Measurements from ENCODE around the gene TYW1. TPM values are rescaled to one million over a fixed set of nuclear protein-coding genes. Genes with fewer than 3 reads are reported as not detected.
"Not testable (repeated sequence)": the region's sequence is repeated elsewhere in the genome, so short reads cannot be mapped to it uniquely, and the experiment has no call there.

The TYW1 gene
- total RNA-seq, 4 donors from 2014 or later: 21.1 to 34.9 (median 23.6) TPM

DNA sequence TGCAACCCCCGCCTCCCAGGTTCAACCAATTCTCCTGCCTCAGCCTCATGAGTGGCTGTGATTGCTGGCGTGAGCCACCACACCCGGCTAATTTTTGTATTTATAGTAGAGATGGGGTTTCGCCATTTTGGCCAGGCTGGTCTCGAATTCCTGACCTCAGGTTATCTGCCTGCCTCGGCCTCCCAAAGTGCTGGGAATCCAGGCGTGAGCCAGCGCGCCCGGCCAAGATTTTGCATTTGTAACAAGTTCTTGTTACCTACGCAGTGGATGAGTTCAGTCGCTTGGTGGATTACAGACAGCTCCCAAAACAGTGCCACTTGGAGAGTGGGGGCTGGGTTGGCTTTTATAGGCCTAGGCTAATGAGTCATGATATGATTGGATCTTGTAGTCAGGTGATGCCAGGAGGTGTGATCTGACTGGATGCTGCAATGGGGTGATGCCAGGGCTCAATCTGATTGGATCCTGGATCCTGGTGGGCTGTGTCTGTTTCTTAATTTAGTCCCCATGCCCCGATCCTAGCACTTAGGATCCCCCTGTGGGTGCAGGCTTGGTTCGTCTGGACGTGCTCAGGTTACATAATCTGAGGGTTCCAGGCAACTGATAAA, 21.5 kb upstream of the TYW1 start:
- TF ChIP-seq, protein P1, sequence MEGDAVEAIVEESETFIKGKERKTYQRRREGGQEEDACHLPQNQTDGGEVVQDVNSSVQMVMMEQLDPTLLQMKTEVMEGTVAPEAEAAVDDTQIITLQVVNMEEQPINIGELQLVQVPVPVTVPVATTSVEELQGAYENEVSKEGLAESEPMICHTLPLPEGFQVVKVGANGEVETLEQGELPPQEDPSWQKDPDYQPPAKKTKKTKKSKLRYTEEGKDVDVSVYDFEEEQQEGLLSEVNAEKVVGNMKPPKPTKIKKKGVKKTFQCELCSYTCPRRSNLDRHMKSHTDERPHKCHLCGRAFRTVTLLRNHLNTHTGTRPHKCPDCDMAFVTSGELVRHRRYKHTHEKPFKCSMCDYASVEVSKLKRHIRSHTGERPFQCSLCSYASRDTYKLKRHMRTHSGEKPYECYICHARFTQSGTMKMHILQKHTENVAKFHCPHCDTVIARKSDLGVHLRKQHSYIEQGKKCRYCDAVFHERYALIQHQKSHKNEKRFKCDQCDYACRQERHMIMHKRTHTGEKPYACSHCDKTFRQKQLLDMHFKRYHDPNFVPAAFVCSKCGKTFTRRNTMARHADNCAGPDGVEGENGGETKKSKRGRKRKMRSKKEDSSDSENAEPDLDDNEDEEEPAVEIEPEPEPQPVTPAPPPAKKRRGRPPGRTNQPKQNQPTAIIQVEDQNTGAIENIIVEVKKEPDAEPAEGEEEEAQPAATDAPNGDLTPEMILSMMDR (IDR thresholded peaks at IDR 0.05; ENCODE audit: low read depth): no peak

- TF ChIP-seq, protein P1 (IDR thresholded peaks at IDR 0.05; ENCODE audit: low read depth): not testable (repeated sequence)
Observed at GRCh38 chr7:66995050-66995776, 1.4 kb upstream of the TYW1 start, which contains the start of gene SBDS. SBDS (minus strand) TSS chr7:66995586; CDS start chr7:66995417, 169 bp downstream.

GRCh38 chr7:67006965-67007364, 10.3 kb downstream of the TYW1 start:
- TF ChIP-seq, protein P1 (IDR thresholded peaks at IDR 0.05; ENCODE audit: low read depth): no peak

GRCh38 chr7:67008260-67008659, 11.6 kb downstream of the TYW1 start:
- TF ChIP-seq, protein P1 (IDR thresholded peaks at IDR 0.05; ENCODE audit: low read depth): no peak

- TF ChIP-seq, protein P1 (IDR thresholded peaks at IDR 0.05; ENCODE audit: low read depth): no peak
Observed at GRCh38 chr7:67018940-67019339, 22.3 kb downstream of the TYW1 start.

DNA sequence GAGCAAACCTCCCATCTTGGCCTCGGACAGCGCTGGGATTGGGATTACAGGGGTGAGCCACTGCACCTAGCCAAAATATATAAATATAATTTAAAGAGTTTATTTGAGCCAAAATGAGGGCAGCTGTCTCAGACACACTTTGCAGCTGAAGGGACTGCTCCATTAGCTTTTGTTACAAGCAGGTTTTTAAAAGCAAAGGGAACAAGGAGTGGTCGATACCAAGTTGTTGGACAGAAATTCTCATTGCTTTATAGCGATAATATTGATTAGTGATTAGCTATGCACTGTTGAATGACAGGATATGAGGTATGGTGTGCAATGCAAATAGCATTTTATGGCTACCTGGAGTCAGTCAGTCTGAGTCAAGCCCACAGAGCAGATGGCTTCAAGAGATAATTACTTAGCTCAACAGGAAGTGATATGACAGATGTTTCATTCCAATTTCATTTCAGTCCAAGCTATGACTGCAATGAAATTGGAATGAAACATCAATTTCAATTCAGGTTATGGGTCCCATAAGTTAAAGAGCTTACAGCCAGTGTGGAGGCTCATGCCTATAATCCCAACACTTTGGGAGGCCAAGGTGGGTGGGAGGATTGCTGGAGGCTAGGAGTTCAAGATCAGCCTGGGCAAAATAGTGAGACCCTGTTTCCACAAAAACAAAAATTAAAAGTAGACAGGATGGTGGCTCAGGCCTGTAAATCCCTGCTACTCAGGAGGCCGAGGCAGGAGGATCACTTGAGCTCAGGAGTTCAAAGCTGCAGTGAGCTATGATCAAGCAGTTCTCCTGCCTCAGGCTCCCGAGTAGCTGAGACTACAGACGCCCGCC, 23.1 kb downstream of the TYW1 start:
- TF ChIP-seq, protein P1 (IDR thresholded peaks at IDR 0.05; ENCODE audit: low read depth): no peak

DNA sequence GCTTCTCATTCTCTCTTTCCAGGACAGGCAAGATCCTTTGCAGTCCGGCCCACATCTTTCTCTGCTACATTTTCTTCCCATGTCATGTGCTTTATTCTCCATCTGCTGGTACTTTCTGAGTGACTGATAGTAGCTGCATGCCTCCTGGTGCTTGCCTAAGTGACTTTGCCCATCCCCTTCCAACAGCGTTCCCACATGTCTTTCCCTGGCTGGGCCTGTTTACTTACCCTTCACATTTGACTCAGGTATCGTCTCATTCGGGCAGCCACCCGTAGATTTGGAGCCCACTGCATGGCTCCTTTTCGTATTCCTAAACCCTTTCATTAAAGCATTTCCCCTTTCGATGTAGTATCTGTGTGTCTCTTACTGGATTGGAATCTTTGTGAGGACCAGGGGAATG, 24.6 kb downstream of the TYW1 start:
- TF ChIP-seq, protein P1 (IDR thresholded peaks at IDR 0.05; ENCODE audit: low read depth): no peak
